ENCODE results near the gene PHF3.
A peak's percentile ranks its signal among the peaks of the same experiment; 100 is the strongest.

Gene PHF3

DNA sequence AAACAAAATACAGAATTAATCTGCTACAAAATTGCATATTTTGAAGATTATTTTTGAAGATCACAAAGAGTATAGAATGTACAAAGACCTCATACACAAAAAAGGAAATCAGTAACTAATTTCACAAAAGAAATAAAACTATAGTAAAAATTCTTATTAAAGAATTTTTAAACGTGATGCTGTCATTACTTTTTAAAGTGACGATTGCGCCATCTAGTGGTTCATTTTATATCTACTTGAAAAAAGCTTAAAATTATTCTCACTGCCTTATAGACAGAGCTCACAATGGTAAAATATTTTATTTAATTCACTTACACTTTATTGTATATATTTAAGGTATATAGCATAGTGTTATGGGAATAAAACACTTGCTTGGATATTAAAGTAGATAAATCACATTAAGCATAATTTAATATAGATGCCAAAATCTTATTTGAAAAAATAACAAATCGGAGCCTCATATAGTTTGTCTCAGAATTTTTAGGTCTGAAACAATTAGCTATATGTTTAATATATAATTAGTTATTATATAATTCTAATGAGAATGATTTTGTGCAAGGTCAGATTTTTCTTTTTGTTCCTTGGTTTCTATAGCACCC lies 128.8 kb downstream of the PHF3 start:
- no peak for DNase-seq (ENCODE audit: low spot score)
- H3K4me3 ChIP-seq: no peak overlapping the region
- TF ChIP-seq, protein P1, sequence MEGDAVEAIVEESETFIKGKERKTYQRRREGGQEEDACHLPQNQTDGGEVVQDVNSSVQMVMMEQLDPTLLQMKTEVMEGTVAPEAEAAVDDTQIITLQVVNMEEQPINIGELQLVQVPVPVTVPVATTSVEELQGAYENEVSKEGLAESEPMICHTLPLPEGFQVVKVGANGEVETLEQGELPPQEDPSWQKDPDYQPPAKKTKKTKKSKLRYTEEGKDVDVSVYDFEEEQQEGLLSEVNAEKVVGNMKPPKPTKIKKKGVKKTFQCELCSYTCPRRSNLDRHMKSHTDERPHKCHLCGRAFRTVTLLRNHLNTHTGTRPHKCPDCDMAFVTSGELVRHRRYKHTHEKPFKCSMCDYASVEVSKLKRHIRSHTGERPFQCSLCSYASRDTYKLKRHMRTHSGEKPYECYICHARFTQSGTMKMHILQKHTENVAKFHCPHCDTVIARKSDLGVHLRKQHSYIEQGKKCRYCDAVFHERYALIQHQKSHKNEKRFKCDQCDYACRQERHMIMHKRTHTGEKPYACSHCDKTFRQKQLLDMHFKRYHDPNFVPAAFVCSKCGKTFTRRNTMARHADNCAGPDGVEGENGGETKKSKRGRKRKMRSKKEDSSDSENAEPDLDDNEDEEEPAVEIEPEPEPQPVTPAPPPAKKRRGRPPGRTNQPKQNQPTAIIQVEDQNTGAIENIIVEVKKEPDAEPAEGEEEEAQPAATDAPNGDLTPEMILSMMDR (IDR thresholded peaks at IDR 0.05): peak; percentile 46

More for the DNA sequence above, 128.8 kb downstream of the PHF3 start:
- H3K27ac ChIP-seq: no peak overlapping the region

All from coronary artery (tissue), 2 donors.